AG04450 (cell line): ENCODE data around the gene CNGA2. TPM values are rescaled to one million over a fixed set of nuclear protein-coding genes. Genes with fewer than 3 reads are reported as not detected.

Source experiments
- CTCF ChIA-PET: fragments of 300-600, 350-600 bp; formaldehyde crosslinking; extraction: SDS; loops from one replicate; lab custom pipeline; 2022; ENCODE audit warnings: antibody characterized with exemption, inconsistent platforms; lab: Charles Lee
- POLR2A ChIA-PET: fragments of 350-600 bp; formaldehyde crosslinking; extraction: SDS; loops from one replicate; lab custom pipeline; 2021; ENCODE audit warnings: antibody characterized with exemption, inconsistent platforms; lab: Yijun Ruan, JAX
- DNase-seq: peaks from one replicate; pipeline ENCODE4 v3.0.0-alpha.2; 2011; ENCODE audit warnings: low read depth, low spot score
- H3K27ac ChIP-seq: one replicate; pipeline ENCODE4 v1.5.1; 2012; ENCODE audit warnings: low read depth, low read length, control low read depth
- H3K27me3 ChIP-seq: one replicate; pipeline ENCODE4 v1.6.0; 2012; ENCODE audit warnings: low read length; ENCODE audit not compliant: control insufficient read depth, insufficient read depth
- H3K4me3 ChIP-seq: 2 replicates; pipeline ENCODE4 v1.5.1; 2011; ENCODE audit warnings: mild to moderate bottlenecking, low read depth, low read length, control low read depth
- H3K9me3 ChIP-seq: 2 replicates; pipeline ENCODE4 v1.5.1; 2012; ENCODE audit warnings: low read length; ENCODE audit not compliant: control insufficient read depth, insufficient read depth
- polyA plus RNA-seq: library from polyadenylated mRNA; depleted of rRNA; stranded (reverse); fragments of >200 nt; gene quantifications from 2 replicates; pipeline ENCODE4 v1.2.3, GENCODE V29; 2011
- TF ChIP-seq, protein P1 (sequence below): IDR thresholded peaks from 2 replicates; pipeline ENCODE4 v1.5.1; 2011; ENCODE audit warnings: low read depth, low read length, control low read depth, inconsistent platforms

CNGA2 gene
- polyA plus RNA-seq, 1 experiment, result not detected

GRCh38 chrX:151776936-151777335 is 42.4 kb downstream of the CNGA2 start:
- TF ChIP-seq, protein P1, sequence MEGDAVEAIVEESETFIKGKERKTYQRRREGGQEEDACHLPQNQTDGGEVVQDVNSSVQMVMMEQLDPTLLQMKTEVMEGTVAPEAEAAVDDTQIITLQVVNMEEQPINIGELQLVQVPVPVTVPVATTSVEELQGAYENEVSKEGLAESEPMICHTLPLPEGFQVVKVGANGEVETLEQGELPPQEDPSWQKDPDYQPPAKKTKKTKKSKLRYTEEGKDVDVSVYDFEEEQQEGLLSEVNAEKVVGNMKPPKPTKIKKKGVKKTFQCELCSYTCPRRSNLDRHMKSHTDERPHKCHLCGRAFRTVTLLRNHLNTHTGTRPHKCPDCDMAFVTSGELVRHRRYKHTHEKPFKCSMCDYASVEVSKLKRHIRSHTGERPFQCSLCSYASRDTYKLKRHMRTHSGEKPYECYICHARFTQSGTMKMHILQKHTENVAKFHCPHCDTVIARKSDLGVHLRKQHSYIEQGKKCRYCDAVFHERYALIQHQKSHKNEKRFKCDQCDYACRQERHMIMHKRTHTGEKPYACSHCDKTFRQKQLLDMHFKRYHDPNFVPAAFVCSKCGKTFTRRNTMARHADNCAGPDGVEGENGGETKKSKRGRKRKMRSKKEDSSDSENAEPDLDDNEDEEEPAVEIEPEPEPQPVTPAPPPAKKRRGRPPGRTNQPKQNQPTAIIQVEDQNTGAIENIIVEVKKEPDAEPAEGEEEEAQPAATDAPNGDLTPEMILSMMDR, result no peak
- H3K27me3 ChIP-seq, result peaks cover 2% of the 10 kb centered on the region
- ChIA-PET POLR2A (no interaction called here), CTCF (no interaction called here)
- H3K9me3 ChIP-seq, result no peaks in the 10 kb centered on the region; the same call in 1 of the 2 replicates
- H3K4me3 ChIP-seq, result no peak overlapping the region
- no peak overlapping the region for H3K27ac ChIP-seq
- no peak for DNase-seq

- Histone ChIP-seq H3K4me3 (no peak overlapping the region), H3K9me3 (no peaks in the 10 kb centered on the region; the same call in 1 of the 2 replicates), H3K27me3 (peaks cover 2% of the 10 kb centered on the region), H3K27ac (no peak overlapping the region)
- TF ChIP-seq, protein P1, result no peak
- POLR2A ChIA-PET, result interaction anchor here (0.6 kb wide), 1 partner anchor 12 kb away, joined by 3 read pairs; no protein-coding TSS in a partner anchor
- no peak for DNase-seq
- CTCF ChIA-PET, result no interaction called here
These were observed 44.7 kb downstream of the CNGA2 start for GRCh38 chrX:151779258-151779657.

GRCh38 chrX:151780621-151781020 is 46.1 kb downstream of the CNGA2 start:
- CTCF ChIA-PET, result no interaction called here
- TF ChIP-seq, protein P1, result no peak
- DNase-seq, result no peak

DNA sequence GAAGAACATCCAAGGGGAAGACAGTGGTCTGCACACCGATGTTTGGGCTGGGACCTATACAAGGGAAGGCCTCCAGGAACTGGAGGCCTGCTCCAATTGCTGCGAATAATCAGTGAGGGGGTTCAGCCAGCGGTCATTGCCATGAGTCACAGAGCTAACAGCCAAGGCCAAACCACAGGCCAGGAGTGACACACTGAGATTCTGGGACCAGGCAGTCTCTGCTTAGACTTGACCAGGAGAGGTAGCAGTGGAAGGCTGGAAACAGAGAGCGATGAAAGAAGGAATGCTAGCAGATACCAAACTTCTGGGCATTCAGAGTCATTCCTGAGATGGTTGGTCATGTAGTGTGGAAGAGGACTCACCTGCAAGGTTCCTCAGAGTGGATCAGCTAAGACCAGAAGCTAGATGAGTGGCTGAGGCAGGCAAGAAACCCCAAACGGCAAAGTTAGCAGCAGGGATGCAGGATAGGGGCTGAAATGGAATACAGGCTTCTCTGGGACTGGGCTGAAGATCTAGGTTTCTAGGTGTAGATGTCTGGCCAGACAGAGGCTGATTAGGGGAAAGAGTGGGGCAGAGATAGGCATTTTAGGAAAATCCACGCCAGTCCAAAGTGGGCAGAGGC is 54.7 kb downstream of the CNGA2 start:
- Histone ChIP-seq H3K27me3 (no peaks in the 10 kb centered on the region), H3K4me3 (no peak overlapping the region), H3K27ac (no peak overlapping the region), H3K9me3 (no peaks in the 10 kb centered on the region)
- POLR2A ChIA-PET, result no interaction called here
- TF ChIP-seq, protein P1, result no peak
- CTCF ChIA-PET, result no interaction called here
- DNase-seq, result peak; percentile 27

More at GRCh38 chrX:151780621-151781020, 46.1 kb downstream of the CNGA2 start:
- POLR2A ChIA-PET, result no interaction called here
- Histone ChIP-seq H3K4me3 (no peak overlapping the region), H3K27ac (no peak overlapping the region), H3K27me3 (no peaks in the 10 kb centered on the region), H3K9me3 (no peaks in the 10 kb centered on the region; the same call in 1 of the 2 replicates)

DNA sequence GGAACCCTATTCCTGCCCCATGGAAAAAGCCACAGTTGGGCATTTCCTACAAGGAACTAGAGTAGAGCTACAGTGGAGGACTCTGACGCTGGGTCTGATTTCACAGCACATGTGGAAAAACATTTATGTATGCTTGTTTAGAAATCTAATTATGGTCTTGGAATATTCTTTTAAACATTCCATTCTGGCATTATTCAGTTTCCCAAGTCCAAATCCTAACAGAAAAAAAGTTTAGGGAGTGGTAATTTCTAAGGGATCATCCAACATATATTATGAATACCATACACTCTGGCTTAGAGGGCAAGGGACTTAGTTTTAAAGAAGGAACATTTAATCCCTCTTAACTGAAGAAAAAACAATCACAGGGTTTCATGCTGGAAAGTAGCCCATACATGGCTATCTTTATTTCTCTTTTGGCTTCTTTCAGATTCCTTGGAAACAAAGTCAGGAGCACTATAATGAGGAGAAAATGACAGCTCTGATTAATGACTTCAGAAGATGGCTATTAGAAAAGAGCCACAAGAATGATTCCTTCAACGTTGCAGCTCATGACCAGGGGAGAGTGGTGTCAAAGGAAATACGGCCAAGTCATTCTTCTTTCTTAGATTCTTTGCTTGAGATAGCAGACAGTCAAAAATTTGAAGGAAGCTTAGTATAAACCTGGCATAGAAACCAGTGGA is 56.1 kb downstream of the CNGA2 start:
- H3K27ac ChIP-seq, result no peak overlapping the region
- H3K4me3 ChIP-seq, result no peak overlapping the region
- CTCF ChIA-PET, result no interaction called here
- TF ChIP-seq, protein P1, result no peak
- H3K9me3 ChIP-seq, result no peaks in the 10 kb centered on the region
- H3K27me3 ChIP-seq, result no peaks in the 10 kb centered on the region
- DNase-seq, result no peak
- POLR2A ChIA-PET, result no interaction called here
